ENCODE results near the gene ST7. TPM values are rescaled to one million over a fixed set of nuclear protein-coding genes. Genes with fewer than 3 reads are reported as not detected.
"Not testable (repeated sequence)": the region's sequence is repeated elsewhere in the genome, so short reads cannot be mapped to it uniquely, and the experiment has no call there.

The ST7 gene, protein sequence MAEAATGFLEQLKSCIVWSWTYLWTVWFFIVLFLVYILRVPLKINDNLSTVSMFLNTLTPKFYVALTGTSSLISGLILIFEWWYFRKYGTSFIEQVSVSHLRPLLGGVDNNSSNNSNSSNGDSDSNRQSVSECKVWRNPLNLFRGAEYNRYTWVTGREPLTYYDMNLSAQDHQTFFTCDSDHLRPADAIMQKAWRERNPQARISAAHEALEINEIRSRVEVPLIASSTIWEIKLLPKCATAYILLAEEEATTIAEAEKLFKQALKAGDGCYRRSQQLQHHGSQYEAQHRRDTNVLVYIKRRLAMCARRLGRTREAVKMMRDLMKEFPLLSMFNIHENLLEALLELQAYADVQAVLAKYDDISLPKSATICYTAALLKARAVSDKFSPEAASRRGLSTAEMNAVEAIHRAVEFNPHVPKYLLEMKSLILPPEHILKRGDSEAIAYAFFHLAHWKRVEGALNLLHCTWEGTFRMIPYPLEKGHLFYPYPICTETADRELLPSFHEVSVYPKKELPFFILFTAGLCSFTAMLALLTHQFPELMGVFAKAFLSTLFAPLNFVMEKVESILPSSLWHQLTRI
- 25.3 and 26.8 TPM in 2 replicates for total RNA-seq (2014; rRNA removed; shearing (Covaris generic))

DNA sequence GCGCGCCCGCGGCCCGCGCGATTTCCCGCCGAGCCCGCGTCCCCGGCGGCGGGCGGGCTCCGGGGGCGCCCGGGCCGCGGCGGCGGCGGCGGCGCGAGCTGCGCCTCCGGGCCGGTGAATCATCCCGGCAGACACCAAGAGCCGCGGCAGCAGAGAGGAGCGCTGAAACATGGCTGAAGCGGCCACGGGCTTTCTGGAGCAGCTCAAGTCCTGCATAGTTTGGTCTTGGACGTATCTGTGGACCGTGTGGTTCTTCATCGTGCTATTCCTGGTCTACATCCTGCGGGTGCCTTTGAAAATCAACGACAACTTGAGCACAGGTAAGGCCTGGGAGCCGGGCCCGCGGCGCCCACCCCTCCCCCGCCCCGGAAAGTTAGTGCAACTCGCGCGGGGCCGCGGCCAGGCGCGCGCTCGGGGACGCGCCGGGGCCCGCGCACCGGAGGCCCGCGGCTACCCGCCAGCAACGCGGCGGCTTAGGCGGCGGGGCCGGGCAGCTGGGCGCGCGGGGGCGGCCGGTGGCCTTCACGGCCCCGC, at the start of gene ST7:
Gene ST7, plus strand, starts transcription at position 130 of the 534 bp plus-strand sequence. Its CDS starts 40 bp downstream, at position 170.
- peak; percentile 76 for DNase-seq (ENCODE audit: low read depth)

DNA sequence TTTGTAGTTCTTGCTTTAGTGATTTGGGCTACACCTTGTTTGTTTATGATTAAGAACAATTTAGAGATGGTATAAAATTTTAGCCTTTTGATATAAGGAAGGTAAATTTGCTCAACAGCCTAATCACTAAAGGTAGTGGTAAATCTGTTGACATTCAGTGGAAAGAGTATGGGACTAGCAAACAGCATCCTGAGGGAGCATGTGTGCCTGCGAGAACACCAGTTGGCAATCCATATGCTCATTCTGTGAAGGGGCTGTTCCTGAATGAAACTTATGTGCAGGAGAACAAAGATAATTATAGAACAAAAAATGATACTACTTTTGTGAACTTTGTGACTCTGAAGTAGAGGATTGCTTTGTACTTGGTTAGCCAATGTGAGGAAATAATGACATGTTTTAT, 46.9 kb upstream of the ST7 start:
- no peak for DNase-seq (ENCODE audit: low read depth)

DNA sequence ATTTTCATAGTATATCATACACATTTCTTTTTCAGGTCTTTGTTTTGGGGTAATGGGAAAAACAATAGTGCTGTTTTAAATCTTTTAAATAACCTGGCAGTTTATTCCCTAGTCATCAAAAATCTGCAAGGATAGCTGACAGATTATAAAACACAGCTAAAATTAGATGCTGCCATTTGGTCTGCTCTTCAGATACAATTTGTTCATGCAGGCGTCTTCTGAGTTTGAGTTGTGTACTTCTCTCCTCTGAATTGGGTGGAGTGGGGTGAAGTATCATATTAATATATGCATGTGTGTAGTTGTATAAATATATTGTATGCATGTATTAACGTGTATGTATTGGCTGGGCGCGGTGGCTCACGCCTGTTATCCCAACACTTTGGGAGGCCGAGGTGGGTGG, 42.9 kb upstream of the ST7 start:
- no peak for DNase-seq (ENCODE audit: low read depth)

DNA sequence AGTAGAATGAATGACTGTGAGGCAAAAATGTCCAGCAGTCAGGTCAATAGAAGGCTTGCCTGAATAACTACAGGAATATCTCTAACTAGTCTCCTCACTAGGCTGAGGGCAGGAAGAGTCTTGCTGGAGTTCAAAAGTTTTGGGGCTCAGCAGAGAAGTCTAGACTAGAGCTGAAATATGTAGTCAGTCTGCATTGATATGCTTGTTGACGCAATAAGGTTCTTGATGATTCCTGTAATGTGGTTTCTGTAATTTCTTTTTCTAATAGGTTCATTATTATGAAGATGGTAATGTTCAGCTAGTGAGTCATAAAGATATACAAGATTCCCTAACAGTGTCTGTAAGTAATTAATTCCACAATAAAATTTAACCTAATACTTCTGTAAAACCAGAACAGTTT, 41.5 kb upstream of the ST7 start:
- DNase-seq (ENCODE audit: low read depth): no peak

DNA sequence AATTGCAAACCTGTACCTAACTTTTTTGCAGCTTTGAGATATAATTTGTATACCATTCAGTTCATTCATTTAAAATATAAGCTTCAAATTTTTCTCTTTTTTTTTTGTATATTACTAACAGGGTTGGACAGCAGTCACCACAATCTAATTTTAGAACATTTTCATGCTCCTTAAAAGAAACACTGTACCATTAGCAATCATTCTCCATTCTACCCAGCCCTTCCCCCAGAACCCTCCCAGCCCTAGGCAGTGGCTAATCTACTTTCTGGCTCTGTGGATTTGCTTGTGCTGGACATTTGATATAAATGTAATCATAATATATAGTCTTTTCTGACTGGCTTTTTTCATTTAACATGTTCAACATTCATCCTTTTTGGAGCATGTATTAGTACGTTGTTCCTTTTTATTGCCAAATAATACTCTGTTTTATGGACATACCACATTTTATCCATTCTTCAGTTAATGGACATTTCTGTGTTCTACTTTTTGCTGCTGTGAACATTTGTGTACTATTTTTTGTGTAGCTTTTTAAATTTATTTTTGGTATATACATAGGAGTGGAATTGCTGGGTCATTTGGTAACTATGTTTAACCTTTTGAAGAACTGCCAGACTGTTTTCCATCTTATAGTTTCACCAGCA, 40.9 kb upstream of the ST7 start:
- DNase-seq (ENCODE audit: low read depth): no peak

DNA sequence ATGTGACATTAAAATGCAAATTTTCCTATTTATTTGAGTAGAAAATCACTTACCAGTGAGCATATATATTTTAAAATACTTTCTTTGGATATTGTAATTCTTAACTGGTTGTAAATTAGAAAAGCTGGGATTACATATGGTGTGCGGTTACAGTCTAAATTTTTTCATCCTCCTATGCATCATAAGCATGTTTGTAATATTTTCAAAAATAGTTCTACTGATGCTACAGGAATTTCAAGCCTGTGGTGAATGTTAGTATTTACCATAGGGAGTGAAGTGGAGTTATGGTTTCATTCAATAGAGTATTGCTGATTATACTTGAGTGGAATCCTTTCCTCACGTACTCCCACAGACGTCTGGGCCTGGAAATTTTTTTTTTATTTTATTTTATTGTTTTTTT, 34.6 kb upstream of the ST7 start:
- DNase-seq (ENCODE audit: low read depth): no peak

DNA sequence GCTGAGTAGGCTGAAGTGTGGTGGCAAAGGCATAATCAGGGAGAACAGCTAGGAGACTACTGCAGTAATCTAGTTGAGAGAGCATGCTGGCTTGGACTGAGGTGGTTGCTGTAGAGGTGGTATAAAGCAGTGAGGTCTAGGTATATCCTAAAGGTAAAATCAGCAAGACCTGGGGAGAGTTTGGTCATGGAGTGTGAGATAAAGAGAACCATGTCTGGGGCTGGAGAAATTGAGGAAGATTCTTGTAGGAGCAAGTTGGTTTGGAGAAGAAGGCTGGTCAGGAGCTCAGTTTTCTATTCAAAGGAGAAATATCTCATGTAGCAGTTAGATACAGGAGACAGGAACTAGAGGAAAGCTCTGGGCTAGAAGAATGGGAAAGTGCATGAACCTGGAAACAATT, 32.9 kb upstream of the ST7 start:
- DNase-seq (ENCODE audit: low read depth): no peak

DNA sequence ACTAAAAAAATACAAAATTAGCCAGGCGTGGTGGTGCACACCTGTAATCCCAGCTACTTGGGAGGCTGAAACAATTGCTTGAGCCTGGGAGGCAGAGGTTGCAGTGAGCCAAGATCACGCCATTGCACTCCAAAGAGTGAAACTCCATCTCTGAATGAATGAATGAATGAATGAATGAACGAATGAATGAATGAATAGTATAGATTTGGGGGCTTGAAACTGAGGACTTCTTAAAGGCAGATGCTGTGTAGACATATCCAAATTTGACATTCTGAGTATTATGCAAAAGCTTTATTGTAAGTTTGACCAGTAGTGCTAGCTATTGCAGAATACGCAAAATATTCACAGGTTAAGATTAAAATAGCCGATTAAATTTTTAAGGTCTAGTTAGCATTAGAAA, 30.8 kb upstream of the ST7 start:
- no peak for DNase-seq (ENCODE audit: low read depth)

DNA sequence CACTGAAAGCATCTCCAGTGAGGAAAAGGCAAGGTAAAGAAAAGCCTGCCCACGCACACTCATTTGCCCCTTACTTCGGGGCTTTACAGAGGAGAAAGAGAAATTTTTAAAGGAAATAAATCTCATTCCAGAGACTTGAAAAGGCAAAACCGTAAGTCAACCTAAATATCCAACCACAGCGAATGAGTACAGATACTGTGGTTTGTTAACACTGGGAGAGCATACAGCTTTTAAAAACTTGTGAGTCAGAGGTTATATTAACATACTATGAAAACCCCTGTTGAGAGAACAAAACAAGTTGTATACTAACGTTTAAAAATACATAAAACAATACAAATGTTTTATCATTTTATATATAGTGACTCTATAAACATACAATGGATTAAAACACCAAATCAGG, 28.6 kb upstream of the ST7 start:
- DNase-seq (ENCODE audit: low read depth): no peak

DNA sequence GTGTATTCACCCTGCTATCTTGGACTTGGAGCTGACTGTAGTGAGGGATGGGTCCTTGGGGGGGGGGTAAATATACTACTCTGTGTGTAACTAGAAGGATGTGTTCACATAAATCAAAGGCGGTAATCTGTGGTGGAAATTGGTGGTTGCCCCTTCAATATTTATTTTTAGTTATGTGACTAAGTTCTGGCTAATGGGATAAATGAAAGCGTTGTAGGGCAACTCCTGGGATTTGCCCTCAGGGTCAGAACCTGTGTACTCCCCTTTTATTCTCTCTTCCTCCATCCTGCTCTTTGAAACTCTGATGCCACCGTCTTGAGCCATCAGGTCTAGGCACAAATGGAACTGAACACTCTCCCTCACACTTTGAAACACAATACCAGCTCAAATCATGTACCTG, 24.3 kb upstream of the ST7 start:
- peak; percentile 53 for DNase-seq (ENCODE audit: low read depth)

DNA sequence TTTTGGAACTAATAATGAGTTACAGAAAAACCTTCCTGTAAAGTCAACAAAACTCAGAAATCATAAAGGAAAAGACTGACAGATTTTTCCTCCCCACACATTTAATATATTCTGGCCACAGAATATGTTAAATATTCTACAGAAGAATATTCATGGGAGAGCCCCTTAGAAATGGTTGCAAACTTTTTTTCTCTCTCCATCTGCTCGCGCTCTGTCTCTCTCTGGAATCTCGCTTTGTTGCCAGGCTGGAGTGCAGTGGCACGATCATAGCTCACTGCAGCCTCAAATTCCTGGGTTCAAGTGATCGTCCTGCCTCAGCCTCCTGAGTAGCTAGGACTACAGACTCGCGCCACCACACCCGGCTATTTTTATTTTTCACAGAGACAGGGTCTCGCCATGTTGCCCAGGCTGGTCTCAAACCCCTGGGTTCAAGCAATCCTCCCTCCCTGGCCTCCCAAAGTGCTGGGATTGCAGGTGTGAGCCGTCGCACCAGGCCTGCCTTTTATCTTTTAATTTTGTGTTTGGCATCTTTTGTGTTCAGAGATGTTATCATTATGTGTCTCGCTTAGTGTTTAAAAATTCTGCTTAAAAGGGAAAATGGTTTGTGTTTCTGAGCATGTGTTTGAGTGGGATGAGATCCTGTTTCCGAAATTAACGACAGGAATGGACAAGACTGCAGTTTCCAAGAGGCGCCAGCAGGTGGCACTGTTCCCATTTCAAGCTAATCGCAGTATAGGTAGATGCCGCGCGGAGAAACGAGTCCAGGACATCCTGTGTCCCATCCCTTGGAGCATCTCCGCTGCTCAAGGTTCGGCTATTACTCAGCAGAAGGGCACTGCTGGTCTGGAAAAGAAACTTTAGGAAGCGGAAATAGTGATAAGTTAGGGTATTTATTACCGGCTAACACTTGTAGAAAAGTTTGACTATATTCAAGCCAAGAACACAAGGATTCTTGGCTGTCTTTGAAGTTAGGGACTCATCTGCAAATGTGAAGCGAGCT, 23.1 kb upstream of the ST7 start:
- DNase-seq (ENCODE audit: low read depth): peak; percentile 74

DNA sequence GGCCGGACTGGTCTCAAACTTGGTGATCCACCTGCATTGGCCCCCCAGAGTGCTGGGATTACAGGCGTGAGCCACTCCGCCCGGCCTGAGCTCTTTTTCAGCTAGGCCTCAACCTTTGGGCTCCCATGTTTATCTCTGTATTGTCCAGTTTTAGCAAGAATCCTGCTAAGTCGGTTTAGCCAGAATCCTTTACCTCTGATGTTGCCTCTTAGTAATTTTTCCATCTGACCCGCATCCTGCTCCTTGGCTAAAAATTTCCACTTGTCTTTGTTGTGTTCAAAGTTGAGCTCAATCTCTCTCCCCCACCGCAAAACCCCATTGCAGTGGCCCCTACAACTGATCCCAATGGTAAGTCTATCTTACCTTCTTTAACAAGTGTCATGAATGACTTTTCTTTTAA, 20.7 kb upstream of the ST7 start:
- DNase-seq (ENCODE audit: low read depth): no peak

DNA sequence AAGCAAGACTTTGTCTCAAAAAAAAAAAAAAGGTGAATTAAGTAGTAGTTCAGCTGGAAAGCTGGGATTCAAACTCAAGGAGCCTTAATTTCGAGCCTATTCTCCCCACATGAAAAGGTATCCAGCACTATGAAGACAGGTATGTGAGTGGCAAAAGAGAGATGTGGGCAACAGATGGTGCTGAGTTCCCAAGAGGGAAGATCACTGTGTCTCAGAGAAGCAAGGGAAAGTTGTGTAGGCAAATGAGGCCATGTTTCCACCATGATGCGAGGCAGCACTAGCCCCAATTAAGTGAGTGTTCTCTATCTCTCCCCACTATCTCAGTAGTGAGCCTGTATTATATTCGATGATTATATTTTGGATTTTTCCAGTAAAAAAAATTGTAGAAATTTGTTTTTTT, 19.8 kb upstream of the ST7 start:
- no peak for DNase-seq (ENCODE audit: low read depth)

DNA sequence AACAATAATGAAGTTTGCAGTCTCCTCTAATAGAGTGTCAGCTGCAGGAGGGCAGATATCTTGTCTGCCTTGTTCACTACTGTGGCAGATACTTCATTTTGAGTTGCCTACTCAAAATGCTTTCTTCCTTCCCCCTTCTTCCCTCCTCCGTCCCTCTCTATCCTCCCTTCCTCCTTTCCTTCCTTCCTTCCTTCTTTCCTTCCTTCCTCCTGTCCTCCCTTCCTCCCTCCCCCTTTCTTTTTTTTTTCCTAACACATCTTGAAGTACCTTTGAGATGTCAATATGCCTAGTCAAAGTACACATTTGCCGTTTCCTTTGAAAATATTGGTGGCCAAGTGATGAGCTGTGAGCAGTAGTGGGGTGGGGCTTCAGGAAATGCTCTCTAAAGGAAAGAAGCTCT, 18.7 kb upstream of the ST7 start:
- no peak for DNase-seq (ENCODE audit: low read depth)

DNA sequence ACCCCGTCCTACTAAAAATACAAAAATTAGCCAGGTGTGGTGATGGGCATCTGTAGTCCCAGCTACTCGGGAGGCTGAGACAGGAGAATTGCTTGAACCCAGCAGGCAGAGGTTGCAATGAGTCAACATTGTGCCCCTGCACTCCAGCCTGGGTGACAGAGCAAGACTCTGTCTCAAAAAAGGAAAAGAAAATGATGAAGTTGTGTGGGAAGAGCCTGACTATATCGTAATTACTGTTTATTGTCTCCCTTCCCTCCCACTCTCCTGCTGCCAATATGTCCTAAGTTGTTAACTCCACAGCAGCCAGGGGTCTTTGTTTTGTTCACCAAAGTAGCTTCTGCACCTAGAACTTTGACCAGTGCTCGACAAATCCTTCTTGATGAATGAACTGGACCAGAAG, 16.5 kb upstream of the ST7 start:
- DNase-seq (ENCODE audit: low read depth): not testable (repeated sequence)

DNA sequence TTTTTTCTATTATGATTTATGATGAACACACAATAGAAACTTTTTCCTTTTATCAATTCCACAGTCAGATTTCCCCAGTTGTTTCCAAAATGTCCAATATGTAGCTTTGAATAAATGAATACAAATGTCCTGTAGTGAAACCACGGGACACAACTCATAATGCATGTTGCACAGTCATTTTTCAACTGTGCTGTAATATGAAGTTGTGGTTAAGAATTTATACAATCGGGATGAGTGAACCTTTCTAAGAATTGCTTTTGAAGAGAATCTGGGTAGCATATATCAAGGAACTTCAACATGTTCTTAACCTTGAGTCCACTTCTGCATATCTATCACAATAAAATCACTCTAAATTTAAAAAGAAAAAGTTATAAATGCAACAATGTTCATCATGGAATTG, 14.6 kb upstream of the ST7 start:
- DNase-seq (ENCODE audit: low read depth): no peak

DNA sequence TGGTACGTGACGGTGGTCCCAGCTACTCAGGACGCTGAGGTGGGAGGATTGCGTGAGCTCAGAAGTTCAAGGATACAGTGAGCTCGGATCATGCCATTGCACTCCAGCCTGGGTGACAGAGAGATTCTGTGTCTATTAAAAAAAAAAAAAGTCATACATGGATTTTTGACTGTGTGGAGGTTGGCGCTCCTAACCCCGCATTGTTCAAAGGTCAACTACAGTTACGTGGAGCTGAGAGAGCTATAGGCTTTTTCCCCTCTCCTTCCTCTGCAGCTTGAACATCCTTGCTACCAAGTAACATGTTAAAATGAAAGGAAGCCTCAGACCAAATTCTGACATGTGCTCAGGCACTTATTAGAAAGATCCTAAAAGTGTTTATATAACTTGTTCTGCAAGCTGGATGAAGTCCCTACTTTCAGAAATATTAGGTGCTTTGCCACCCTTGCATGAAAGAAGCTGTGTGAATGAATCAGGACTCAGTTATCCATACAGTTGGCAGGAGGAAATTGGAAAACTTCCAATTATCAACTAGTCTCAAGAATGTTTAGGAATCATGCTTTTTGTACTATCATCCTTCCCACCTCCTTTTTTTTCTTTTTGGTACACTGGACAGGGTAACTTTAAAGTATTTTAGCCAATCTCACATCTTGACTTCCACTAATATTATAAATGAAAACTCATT, 12.5 kb upstream of the ST7 start:
- no peak for DNase-seq (ENCODE audit: low read depth)

DNA sequence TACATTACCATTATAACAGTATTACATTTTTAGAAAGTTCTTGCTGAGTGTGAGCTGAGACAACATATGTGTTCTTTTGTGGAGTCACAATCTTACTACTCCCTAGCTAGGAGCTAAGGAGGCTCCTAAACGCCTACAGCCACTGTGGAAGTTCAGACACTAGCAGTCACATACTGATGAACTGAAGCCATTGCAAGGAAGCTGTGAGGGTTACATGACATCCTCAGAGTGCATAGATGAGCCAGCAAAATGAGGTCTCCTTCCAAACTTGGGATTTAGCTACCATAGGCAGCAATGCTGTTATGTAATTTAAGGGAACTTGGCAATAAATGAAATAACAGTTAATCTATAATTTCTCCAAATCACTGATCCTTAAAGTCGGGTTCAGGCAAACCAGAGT, 10.8 kb upstream of the ST7 start:
- no peak for DNase-seq (ENCODE audit: low read depth)

DNA sequence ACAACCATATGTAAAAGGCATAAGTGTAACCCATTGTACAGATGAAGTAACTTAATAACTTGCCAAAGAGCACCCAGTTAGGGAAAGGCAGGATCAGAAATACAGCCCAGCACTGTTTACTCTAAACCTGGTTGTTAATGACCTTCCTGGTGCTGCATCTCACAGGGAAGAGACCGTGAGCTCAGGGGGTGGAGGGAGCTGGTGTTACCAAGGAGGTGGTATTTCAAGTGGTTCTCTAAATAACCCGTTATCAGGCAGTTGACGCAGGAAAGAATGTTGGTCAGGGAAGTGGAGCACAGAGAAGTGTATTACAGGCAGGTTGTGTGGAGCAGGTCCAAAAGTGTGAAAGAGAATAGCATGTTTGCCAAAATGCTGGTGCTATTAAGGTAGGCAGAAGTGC, 4.4 kb upstream of the ST7 start:
- no peak for DNase-seq (ENCODE audit: low read depth)

DNA sequence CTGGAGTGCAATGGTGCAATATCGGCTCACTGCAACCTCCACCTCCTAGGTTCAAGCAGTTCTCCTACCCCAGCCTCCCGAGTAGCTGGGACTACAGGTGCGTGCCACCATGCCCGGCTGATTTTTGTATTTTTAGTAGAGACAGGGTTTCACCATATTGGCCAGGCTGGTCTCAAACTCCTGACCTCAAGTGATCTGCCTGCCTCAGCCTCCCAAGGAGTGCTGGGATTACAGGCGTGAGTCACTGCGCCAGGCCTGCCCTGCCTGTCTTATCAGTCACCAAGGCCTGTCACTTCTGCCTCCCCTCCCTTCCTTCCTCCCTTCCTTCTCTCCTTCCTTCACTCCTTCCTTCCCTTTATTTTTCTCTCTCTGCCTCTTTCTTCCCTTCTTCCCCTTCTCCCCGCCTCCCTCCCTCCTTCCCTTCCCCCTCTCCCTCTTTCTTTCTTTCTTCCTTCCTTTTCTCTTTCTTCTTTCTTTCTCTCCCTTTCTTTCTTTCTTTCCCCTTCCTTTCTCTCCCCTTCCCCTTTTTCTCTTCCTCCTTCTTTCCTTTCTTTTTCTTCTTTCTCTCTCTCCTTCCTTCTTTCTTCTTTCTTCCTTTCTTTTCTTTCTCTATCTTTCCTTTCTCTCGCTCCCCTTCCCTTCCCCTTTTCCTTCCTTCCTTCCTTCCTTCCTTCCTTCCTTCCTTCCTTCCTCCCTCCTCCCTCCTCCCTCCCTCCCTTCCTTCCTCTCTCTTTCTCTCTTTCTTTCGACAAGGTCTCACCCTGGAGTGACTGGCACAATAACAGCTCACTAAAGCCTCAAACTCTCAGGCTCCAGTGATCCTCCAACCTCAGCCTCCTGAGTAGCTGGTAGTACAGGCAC, 3.1 kb upstream of the ST7 start:
- no peak for DNase-seq (ENCODE audit: low read depth)
